GM13976 (cell line): ENCODE data around the gene CHMP2A.

Experiments
- DNase-seq: peaks from one replicate; pipeline ENCODE4 v3.0.0; 2012; ENCODE audit warnings: low spot score
- CTCF ChIP-seq: IDR thresholded peaks from 2 replicates; pipeline ENCODE4 v1.5.1; 2012; ENCODE audit warnings: borderline replicate concordance, mild to moderate bottlenecking; ENCODE audit not compliant: insufficient read depth; ENCODE audit errors: extremely low read depth, missing control alignments, control extremely low read depth
- in situ Hi-C: fragments of 300-500 bp; cut with MboI; formaldehyde crosslinking; loops from one replicate; pipeline ENCODE4 v1.12.0; 2022; ENCODE audit warnings: low sequenced_read_pairs, mixed read lengths, inconsistent platforms; ENCODE audit not compliant: unreplicated experiment

CHMP2A gene

GRCh38 chr19:58522709-58523108, 32.2 kb downstream of the CHMP2A start:
- no peak for TF ChIP-seq CTCF
- in situ Hi-C loops: no loop called here

DNA sequence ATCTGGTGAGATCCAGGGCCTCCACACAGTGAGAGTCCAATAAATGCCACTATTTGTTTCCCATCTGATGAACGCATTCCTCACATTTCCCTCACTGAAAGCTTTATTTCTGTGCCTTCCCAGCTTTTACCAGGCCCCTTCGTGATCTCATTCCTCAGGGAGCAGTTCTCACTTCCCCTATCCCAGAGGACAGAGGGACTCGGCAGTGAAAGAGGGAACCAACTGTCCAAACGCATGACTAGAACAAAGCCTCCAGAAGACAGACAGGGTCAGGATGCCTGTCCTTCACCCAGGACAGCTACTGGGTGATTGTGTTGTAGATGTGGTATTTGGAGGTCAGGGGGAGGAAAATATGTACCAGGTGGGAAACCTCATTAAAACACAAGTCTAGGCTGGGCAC, 33.3 kb downstream of the CHMP2A start:
- DNase-seq: no peak
- no peak for TF ChIP-seq CTCF
- in situ Hi-C loops: no loop called here

More at GRCh38 chr19:58522709-58523108, 32.2 kb downstream of the CHMP2A start:
- DNase-seq: no peak

GRCh38 chr19:58520257-58520599, 34.7 kb downstream of the CHMP2A start:
- no peak for DNase-seq
- in situ Hi-C loops: no loop called here
- no peak for TF ChIP-seq CTCF

DNA sequence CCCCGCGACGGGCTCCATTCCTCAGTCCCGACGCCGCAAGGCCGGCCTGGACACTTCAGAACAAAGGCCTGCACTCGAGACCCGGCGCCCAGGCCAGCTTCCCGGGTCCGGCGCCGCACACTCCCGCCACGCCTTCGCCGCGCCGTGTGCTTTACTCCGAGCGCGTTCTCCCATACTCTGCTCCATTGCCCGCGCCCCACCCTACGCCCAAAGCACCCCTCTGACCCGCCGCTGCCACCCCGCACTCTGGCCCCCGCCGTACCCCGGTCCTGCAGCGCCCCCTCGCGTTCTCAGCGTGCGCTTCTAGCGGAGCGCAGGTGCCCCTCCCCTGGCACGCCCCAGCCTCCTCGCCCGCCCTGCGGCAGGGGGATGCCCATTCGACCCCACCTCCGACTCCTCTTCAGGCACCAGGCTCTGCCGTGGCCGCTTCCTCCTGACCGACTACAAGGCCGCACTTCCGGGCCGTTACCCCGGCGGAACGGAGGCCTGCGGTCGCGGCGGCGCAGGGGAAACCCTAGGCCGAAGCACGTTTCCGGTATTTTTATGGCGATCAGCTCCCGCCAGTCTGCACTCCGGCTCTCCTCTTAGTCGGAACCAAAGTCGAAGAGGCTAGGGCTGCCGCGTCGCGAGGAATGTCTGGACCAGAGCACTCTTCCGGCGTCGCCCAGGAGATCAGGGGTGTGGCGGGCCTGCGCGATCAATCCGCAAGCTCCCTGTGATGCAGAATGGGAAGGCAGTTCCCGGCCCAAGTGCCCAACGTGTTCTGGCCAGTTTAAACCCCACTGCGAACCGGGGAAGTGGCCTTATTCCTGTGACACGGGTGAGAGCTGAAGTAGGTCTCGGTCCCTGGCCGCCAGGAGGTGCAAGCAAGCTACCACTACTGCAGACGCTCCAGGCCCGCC, 35.3 kb downstream of the CHMP2A start, which contains the start of gene ZBTB45:
Gene ZBTB45, minus strand, starts transcription at position 456 of the 902 bp plus-strand sequence. CDS start 2,137 bp downstream, outside the sequence.
- in situ Hi-C loops: no loop called here
- TF ChIP-seq CTCF: peak; percentile 93
- DNase-seq: peak; percentile 89

DNA sequence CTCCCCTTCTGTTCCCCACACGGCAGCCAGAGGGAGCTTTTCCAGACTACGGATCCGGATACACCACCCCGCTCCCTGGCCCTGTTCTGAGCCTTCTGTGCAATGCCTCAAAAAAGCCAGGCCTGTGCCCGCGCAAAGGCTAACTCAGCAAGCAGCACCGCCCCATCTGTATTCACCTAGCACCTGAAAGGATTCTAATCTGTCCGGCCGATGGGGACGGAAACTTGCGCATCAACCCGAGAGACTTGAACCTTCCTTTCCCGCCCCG, 35.9 kb downstream of the CHMP2A start:
- peak; percentile 28 for TF ChIP-seq CTCF
- peak; percentile 64 for DNase-seq
- in situ Hi-C loops: no loop called here

DNA sequence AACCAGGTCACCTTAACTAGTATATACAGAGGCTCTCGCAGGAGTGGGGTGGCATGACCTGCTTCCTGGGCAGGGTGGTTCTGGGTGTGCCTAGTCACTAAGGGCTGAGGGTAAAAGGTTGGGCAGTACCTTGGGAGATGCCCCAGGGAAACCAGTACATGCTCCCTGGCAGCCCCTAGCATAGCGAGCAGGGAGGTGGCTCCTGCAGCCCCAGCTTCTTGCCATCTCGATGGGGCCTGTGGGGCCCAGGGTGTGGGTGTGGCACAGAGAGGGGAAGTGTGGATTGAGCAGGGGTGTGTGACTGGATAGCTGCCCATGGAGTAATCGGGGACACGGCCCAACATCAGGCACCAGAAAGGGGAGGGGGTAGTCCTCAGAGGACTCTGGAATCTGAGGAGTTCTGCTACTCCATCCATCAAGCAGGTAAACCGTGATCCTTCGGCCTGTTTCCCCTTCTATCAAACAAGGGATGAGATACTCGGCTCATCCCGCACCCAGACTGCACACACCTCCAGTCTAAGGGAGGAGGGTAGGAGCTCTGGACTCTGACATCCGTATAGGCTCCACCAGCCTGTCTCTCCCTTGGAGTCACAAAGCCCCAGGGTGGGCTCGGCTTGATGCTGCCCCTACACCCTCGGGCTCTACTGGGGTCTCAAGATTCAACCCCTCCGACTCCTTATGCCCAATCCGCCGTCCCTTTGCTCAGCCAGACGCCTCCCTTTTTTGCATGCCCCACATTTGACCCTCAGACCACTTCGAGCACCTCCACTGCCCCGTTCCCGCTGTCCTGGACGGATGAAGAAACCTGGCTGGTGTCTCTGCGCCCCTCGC, 36.4 kb downstream of the CHMP2A start:
- in situ Hi-C loops: no loop called here
- no peak for DNase-seq

More for the DNA sequence above, 36.4 kb downstream of the CHMP2A start:
- no peak for TF ChIP-seq CTCF
